GM12878 (cell line): ENCODE measurements around the gene NTF3. TPM values are rescaled to one million over a fixed set of nuclear protein-coding genes. Genes with fewer than 3 reads are reported as not detected.

Source experiments
- ATAC-seq: fragments of 200-7000 bp; cut with Tn5 transposase; 3 replicates; pipeline ENCODE4 v1.9.1; 2020; ENCODE audit warnings: mild to moderate bottlenecking, moderate library complexity
- BruUV-seq: library from RNA; stranded (reverse); fragments of 400-500 nt; replicated peaks from 2 replicates; lab custom pipeline; 2021; lab: Mats Ljungman, UMichigan
- CTCF ChIA-PET: fragments of 300-600 bp; sonication (Branson Sonifier 250); formaldehyde crosslinking; extraction: SDS; loops from one replicate; lab custom pipeline; 2021; ENCODE audit warnings: inconsistent platforms; lab: Yijun Ruan, JAX
- POLR2A ChIA-PET: fragments of 350-600 bp; formaldehyde crosslinking; extraction: SDS; loops from one replicate; lab custom pipeline; 2021; ENCODE audit warnings: inconsistent platforms; lab: Charles Lee
- RAD21 ChIA-PET: fragments of 300-600 bp; sonication (Branson Sonifier 250); formaldehyde crosslinking; loops from one replicate; lab custom pipeline; 2023; ENCODE audit warnings: antibody characterized with exemption; ENCODE audit not compliant: unreplicated experiment; lab: Charles Lee
- SMC1A ChIA-PET: fragments of 300-600 bp; sonication (Branson Sonifier 250); formaldehyde crosslinking; loops from one replicate; lab custom pipeline; 2023; ENCODE audit not compliant: unreplicated experiment, uncharacterized antibody; lab: Charles Lee
- DNase-seq: peaks from one replicate; pipeline ENCODE4 v3.0.0-alpha.2; 2011; ENCODE audit warnings: low read depth, low spot score
- FAIRE-seq: peaks from 3 replicates; lab custom pipeline; 2011; peaks lifted over from hg19 to GRCh38; lab: Jason Lieb, UNC
- H2AFZ ChIP-seq: 2 replicates; pipeline ENCODE4 v1.6.0; 2011; ENCODE audit warnings: low read depth, low read length, control low read depth; ENCODE audit not compliant: control insufficient read depth
- H3K27ac ChIP-seq: 2 replicates; pipeline ENCODE4 v1.5.1; 2011; ENCODE audit warnings: control low read depth; ENCODE audit not compliant: control insufficient read depth, insufficient read depth
- H3K27me3 ChIP-seq, 2 experiments: replicated peaks in 1 of 2; 2 replicates each; pipeline versions ENCODE4 v1.6.0 to v1.6.1; 2011; ENCODE audit warnings: low read length in 1 of 2; ENCODE audit not compliant: control insufficient read depth in 2 of 2, insufficient read depth in 2 of 2
- H3K36me3 ChIP-seq, 2 experiments: 2 replicates each; pipeline ENCODE4 v1.5.1; 2011; ENCODE audit warnings: low read length in 1 of 2; ENCODE audit not compliant: control insufficient read depth in 2 of 2, insufficient read depth in 2 of 2
- H3K4me1 ChIP-seq: 2 replicates; pipeline ENCODE4 v1.6.1; 2011; ENCODE audit warnings: mild to moderate bottlenecking, low read length, moderate library complexity, mixed read lengths; ENCODE audit not compliant: control insufficient read depth, insufficient read depth
- H3K4me2 ChIP-seq: 2 replicates; pipeline ENCODE4 v1.6.0; 2011; ENCODE audit warnings: control low read depth; ENCODE audit not compliant: control insufficient read depth, insufficient read depth
- H3K4me3 ChIP-seq: fragments of 200-600 bp; sonication (generic); 2 replicates; pipeline ENCODE4 v1.5.1; 2016
- H3K79me2 ChIP-seq: 2 replicates; pipeline ENCODE4 v1.6.0; 2011; ENCODE audit warnings: low read length; ENCODE audit not compliant: control insufficient read depth, insufficient read depth
- H3K9ac ChIP-seq: 2 replicates; pipeline ENCODE4 v1.8.0; 2011; ENCODE audit warnings: low read length, control low read depth, mixed read lengths; ENCODE audit not compliant: control insufficient read depth, insufficient read depth
- H3K9me3 ChIP-seq: replicated peaks from 3 replicates; pipeline ENCODE4 v1.5.1; 2011; ENCODE audit warnings: mild to moderate bottlenecking, low read length; ENCODE audit not compliant: control insufficient read depth, insufficient read depth
- H4K20me1 ChIP-seq: 2 replicates; pipeline ENCODE4 v1.6.0; 2011; ENCODE audit not compliant: control insufficient read depth, insufficient read depth
- BCL3 ChIP-seq: IDR thresholded peaks from 2 replicates; pipeline ENCODE4 v1.6.1; 2011; ENCODE audit warnings: borderline replicate concordance, low read depth, mild to moderate bottlenecking, moderate library complexity, low read length; ENCODE audit not compliant: insufficient read depth, poor library complexity, severe bottlenecking
- CHD4 ChIP-seq: fragments of 200-600 bp; sonication (generic); IDR thresholded peaks from 2 replicates; pipeline ENCODE4 v1.6.1; 2016; ENCODE audit warnings: mild to moderate bottlenecking
- JUNB ChIP-seq: IDR thresholded peaks from 2 replicates; pipeline ENCODE4 v1.6.1; 2016; ENCODE audit warnings: antibody characterized with exemption, mild to moderate bottlenecking
- MYC ChIP-seq: IDR thresholded peaks from 2 replicates; pipeline ENCODE4 v1.6.1; 2011; ENCODE audit warnings: mild to moderate bottlenecking, low read length, moderate library complexity, inconsistent platforms; ENCODE audit not compliant: insufficient read depth, insufficient replicate concordance, insufficient read length, severe bottlenecking
- PAX5 ChIP-seq: IDR thresholded peaks from 2 replicates; pipeline ENCODE4 v1.6.1; 2011; ENCODE audit warnings: low read depth, low read length, borderline replicate concordance
- PML ChIP-seq: IDR thresholded peaks from 2 replicates; pipeline ENCODE4 v1.6.1; 2012; ENCODE audit warnings: low read length, inconsistent platforms
- POLR2AphosphoS2 ChIP-seq: IDR thresholded peaks from 2 replicates; pipeline ENCODE4 v1.6.1; 2011; ENCODE audit warnings: low read depth, mild to moderate bottlenecking, low read length, improper control_type of control experiment, moderate library complexity
- WGBS: methylation state at CpG from one replicate; pipeline ENCODE4 v1.1.6; 2016; ENCODE audit warnings: low lambda C conversion rate; ENCODE audit not compliant: insufficient replicate concordance, insufficient coverage; ENCODE audit errors: missing lambda C conversion rate; 5-methylcytosine and 5-hydroxymethylcytosine counted together
- in situ Hi-C: fragments of 300-500 bp; cut with MboI; formaldehyde crosslinking; loops from 9 replicates; pipeline ENCODE4 v1.14.3; 2018; ENCODE audit warnings: mixed read lengths
- intact Hi-C: fragments of 100-400 bp; cut with micrococcal nuclease; formaldehyde crosslinking; loops from one replicate; pipeline ENCODE4 v1.14.2; 2022; ENCODE audit not compliant: unreplicated experiment
- polyA plus RNA-seq, 11 experiments: library from polyadenylated mRNA; depleted of rRNA in 4 of 11; unstranded in 6 of 11; stranded (reverse) in 5 of 11; fragments of >200 nt; fragmentation: Nextera tagmentation in 4 of 11; fragmentation: Illumina TruSeq in 1 of 11; extraction: Ambion mirVana in 4 of 11; extraction: Trizol in 1 of 11; gene quantifications; 1 replicate in 1 of 11; 2 replicates in 10 of 11; pipeline versions ENCODE4 v1.2.1 to v1.2.3, GENCODE V29; 2011 to 2016; ENCODE audit warnings: inconsistent platforms in 2 of 11, missing spikeins in 2 of 11, low read depth in 1 of 11
- total RNA-seq, 4 experiments: library from RNA; depleted of rRNA in 3 of 4; stranded (reverse); fragments of >200 nt in 3 of 4; fragmentation: Illumina TruSeq in 1 of 4; extraction: Trizol in 1 of 4; gene quantifications; 2 replicates each; pipeline versions ENCODE4 v1.2.1 to v1.2.3, GENCODE V29; 2013 to 2021
- TF ChIP-seq, protein P1 (sequence below): fragments of 150-350 bp; IDR thresholded peaks from 2 replicates; pipeline ENCODE4 v1.6.1; 2016; ENCODE audit warnings: low read depth, low read length

The NTF3 gene
- total and polyA plus RNA-seq, 10 of the 15 experiments (the other 5 are each of a cell fraction or from before 2014, with no cell fraction given), result 0.07 TPM; not detected in 9

DNA sequence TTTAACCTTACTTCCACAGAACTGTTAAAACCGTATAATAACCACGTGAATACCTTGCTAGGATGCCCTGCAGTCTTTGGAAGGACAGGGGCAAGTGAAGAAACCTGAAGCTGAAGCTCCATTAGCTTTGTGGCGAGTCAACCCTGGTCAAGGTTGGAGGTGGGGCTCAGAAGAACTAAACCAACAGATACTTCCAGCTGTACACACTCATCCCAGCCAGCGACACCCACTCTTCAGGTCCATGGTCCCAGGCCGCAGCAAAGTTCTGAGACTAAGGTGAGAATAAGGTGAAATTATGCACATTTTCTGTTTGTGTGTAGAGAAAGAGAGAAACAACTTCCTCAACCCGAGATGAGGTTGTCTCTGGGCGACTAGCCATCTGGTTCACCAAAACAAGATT, 77.6 kb downstream of the NTF3 start (continued):
- no peak for TF ChIP-seq MYC
- no peak for TF ChIP-seq BCL3
- no peak for TF ChIP-seq PAX5
- no peak for TF ChIP-seq JUNB
- TF ChIP-seq, protein P1, sequence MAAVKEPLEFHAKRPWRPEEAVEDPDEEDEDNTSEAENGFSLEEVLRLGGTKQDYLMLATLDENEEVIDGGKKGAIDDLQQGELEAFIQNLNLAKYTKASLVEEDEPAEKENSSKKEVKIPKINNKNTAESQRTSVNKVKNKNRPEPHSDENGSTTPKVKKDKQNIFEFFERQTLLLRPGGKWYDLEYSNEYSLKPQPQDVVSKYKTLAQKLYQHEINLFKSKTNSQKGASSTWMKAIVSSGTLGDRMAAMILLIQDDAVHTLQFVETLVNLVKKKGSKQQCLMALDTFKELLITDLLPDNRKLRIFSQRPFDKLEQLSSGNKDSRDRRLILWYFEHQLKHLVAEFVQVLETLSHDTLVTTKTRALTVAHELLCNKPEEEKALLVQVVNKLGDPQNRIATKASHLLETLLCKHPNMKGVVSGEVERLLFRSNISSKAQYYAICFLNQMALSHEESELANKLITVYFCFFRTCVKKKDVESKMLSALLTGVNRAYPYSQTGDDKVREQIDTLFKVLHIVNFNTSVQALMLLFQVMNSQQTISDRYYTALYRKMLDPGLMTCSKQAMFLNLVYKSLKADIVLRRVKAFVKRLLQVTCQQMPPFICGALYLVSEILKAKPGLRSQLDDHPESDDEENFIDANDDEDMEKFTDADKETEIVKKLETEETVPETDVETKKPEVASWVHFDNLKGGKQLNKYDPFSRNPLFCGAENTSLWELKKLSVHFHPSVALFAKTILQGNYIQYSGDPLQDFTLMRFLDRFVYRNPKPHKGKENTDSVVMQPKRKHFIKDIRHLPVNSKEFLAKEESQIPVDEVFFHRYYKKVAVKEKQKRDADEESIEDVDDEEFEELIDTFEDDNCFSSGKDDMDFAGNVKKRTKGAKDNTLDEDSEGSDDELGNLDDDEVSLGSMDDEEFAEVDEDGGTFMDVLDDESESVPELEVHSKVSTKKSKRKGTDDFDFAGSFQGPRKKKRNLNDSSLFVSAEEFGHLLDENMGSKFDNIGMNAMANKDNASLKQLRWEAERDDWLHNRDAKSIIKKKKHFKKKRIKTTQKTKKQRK, result no peak
- no peak for TF ChIP-seq CHD4

GRCh38 chr12:5510251-5510805, 78.4 kb downstream of the NTF3 start:
- Histone ChIP-seq H3K4me1 (no peaks in the 10 kb centered on the region), H3K79me2 (no peaks in the 10 kb centered on the region), H3K4me3 (no peak overlapping the region), H4K20me1 (no peaks in the 10 kb centered on the region), H3K4me2 (no peak overlapping the region), H3K27me3 (no peaks in the 10 kb centered on the region; a peak in 2 of 4 replicates), H3K27ac (no peak overlapping the region), H3K9me3 (no peaks in the 10 kb centered on the region), H2AFZ (no peak overlapping the region), H3K36me3 (no peaks in the 10 kb centered on the region), H3K9ac (no peak overlapping the region)
- FAIRE-seq (no peak), DNase-seq (no peak), ATAC-seq (no peak)
- intact Hi-C loops, result loop anchor here (10.0 kb wide), 1 partner anchor 306 kb away; no protein-coding TSS in a partner anchor
- POLR2A ChIA-PET, result no interaction called here
- CTCF ChIA-PET, result no interaction called here
- SMC1A ChIA-PET, result no interaction called here
- no TSS peak for BruUV-seq
- RAD21 ChIA-PET, result no interaction called here
- in situ Hi-C loops, result no loop called here
- TF ChIP-seq POLR2AphosphoS2 (no peak), PML (no peak)
- WGBS, result 35% methylated on average over 9 of the region's 9 CpGs
